GM21528 (cell line): ENCODE results near the gene AHRR.

Experiments used
- ATAC-seq: cut with Tn5 transposase; IDR thresholded peaks from one replicate; pipeline ENCODE4 v1.9.1; 2021; ENCODE audit warnings: mild to moderate bottlenecking, moderate library complexity; ENCODE audit not compliant: unreplicated experiment, low FRiP score

AHRR gene

GRCh38 chr5:318931-319601 lies 2.4 kb upstream of the AHRR start:
- ATAC-seq, result no peak

DNA sequence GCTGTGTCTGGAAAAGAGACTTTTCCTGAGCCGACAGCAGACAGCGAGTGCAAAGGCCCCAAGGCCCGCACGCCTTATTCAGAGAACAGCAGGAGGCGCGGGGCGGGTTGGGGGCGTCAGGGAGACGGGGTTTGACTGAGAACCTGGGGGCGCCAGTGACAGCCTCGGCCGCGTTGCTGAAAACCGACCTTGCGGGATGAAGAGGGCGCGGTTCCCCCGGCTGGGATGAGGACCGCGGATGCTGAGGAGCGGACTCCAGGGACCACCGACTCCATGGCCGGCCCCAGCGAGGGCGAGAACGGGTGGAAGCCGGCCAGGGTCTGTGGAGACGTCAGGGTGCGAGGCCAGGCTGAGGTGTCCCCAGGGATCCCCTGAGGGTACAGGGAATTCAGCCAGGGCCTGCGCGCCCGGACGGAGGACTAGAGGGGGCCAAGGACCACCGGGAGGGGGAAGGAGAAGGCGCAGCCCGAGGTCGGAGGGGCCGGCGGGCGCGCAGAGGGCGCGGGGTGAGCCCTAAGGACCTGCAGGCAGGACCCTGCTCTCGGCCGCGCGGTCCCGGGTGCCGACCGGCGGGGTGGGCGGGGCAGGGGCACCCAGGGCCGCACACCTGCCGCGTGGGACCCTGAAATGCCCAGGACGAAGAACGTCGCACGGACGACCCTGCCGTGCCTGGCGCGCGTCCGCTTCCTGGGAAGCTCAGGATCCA lies 837 bp upstream of the AHRR start:
- ATAC-seq, result peak; percentile 4

DNA sequence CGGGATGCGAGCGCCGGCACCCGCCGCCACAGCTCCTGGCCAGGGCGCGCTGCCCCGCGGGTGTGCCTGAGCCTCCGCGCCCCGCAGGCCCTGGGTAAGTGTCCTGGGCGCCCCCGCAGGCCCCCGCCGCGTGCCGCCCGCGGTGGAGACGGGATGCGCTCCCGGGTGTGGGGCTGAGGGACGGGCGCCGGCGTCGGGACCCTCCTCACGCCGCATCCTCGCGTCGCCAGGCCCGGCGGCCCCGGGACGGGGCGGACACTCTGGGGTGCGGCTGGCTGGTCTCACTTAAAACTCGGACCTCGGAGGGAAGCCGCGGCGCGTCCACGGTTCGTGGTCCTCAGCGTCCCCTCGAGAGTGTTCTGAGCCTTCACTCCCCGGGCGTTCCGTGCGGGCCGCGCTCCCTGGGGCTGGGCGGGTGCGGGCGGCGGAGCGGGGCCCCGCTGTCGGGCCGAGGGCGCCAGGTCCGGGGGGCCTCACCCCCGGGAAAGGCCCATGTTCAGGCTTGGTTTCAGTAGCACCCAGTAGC lies 275 bp downstream of the AHRR start:
- ATAC-seq, result peak; percentile 18

GRCh38 chr5:322281-322941 lies 897 bp downstream of the AHRR start:
- ATAC-seq, result peak; percentile 18

DNA sequence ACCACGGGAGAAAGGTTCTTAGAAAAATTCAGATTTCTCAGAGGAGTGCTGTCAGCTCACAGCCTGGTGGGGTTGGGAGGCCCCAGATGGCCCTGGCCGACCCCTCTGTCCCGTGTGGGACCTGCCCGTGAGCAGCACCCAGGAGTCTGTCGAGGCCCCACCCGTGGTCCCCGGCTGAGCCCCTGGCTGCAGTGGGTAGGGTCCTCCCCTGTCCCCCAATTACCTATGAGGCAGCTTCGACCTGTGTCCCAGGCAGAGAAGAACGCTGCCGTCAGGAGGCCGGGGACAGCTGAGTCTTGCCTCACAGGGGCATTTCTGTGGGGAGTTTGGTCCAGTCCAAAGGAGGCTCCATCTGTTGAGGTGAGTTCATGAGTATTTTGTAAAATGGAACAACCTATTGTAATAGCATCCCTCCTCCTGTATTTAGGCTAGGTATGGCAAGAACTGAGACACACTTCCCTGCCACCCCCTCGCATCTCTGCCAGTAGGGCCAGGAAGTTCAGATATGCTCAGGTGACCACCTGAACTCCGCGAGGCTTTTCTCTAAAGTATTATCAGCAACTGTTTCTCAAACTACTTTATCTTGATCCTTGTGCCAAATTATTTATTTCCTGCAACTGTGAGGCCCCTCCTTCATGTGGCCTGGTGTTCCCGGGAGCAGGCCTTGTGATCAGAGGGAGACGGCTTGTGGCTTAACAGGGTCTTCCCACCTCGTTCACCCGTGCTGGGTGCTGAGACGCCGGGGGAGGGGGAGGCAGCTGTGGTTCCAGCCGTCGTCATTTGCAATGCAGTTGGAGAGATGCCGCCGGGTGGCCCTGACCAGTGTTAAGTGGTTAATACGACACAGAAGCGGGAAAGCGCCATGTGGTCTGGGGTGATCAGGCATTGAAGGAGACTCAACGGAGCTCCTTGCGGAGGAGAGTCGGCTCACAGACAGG lies 1.7 kb downstream of the AHRR start:
- ATAC-seq, result no peak

DNA sequence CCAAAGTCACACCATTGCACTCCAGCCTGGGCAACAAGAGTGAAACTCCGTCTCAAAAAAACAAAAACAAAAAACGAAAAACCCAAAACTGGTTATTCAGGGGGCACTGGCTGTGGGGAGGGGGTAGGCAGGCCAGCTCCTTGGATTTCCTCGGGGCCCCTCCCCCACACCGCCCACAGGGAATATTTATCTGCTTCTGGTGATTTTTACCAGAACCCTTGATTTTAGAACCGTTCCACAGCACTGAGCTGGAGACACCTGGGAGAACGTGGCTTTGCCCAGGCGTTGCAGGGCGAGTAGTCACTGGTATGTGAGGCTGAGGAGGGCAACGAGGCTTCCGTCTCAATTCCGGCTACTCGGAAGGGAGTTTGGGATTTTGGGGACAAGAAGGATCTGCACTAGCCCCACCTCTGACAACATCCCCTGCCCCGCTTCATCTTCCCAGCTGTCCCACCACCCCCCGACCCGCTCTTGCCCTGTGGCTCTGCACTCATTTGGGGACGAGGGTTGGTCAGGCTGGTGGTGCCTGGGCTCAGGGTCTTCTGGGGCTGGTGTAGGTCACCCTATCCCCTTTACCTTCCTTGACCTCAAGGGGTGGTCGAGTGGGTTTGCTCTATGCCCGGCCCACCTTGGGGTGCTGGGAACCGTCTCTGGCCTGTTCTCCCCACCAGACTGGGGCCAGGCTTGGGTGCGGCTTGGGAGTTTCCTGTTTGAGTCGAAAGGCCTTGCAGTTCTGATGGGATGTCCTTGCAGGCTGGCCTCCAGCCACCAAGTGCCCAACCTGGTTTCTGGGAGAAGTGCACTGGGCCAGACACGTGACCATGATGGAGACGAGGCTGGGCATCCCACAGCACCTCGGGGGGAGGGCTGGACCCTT lies 3.5 kb downstream of the AHRR start:
- no peak for ATAC-seq

DNA sequence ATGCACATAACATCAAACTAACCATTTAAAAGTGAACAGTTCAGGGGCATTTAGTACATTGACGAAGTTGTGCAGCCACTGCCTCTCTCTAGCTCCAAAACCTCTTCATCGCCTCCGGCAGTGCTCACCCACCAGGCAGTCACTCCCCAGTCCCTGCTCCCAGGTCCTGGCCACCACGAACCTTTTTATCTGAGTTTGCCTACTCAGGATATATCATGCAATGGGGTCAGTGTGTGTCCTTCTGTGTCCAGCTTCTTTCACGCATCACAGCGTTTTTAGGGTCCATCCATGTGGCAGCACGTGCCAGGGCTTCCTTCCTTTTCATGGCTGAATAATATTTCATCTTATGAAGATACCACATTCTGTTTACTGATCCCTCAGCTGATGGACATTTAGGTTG lies 4.6 kb downstream of the AHRR start:
- ATAC-seq, result no peak

DNA sequence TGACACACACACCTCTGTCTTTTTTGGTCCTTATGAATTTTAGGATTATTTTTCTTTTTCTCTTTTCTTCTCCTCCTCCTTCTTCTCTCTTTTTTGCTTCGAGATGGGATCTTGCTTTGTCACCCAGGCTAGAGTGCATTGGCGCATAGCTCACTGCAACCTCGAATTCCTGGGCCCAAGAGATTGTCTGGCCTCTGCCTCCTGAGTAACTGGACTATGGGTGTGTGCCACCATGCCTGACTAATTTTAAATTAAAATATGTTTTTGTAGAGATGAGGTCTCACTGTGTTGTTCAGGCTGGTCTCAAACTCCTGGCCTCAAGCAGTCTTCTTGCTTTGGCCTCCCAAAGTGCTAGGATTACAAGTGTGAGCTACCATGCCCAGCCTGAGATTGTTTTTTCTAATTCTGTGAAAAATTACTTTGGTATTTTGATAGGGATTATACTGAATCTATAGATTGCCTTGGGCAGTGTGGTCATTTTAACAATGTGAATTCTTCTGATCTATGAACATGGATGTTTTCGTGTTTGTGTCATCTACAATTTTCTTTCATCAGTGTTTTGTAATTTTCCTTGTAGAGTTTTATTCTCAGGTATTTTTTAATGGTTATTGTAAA lies 7.7 kb downstream of the AHRR start:
- no peak for ATAC-seq

GRCh38 chr5:329768-330167 lies 8.3 kb downstream of the AHRR start:
- ATAC-seq, result no peak

GRCh38 chr5:332843-333242 lies 11.3 kb downstream of the AHRR start:
- no peak for ATAC-seq

GRCh38 chr5:333945-334344 lies 12.4 kb downstream of the AHRR start:
- no peak for ATAC-seq

- no peak for ATAC-seq
These were observed 13.6 kb downstream of the AHRR start for GRCh38 chr5:334903-335739.

- ATAC-seq, result no peak
These were observed 14.2 kb downstream of the AHRR start for GRCh38 chr5:335740-336038.

- ATAC-seq, result no peak
These were observed 16.1 kb downstream of the AHRR start for GRCh38 chr5:337563-338130.

GRCh38 chr5:342501-343460 lies 21.3 kb downstream of the AHRR start:
- no peak for ATAC-seq

DNA sequence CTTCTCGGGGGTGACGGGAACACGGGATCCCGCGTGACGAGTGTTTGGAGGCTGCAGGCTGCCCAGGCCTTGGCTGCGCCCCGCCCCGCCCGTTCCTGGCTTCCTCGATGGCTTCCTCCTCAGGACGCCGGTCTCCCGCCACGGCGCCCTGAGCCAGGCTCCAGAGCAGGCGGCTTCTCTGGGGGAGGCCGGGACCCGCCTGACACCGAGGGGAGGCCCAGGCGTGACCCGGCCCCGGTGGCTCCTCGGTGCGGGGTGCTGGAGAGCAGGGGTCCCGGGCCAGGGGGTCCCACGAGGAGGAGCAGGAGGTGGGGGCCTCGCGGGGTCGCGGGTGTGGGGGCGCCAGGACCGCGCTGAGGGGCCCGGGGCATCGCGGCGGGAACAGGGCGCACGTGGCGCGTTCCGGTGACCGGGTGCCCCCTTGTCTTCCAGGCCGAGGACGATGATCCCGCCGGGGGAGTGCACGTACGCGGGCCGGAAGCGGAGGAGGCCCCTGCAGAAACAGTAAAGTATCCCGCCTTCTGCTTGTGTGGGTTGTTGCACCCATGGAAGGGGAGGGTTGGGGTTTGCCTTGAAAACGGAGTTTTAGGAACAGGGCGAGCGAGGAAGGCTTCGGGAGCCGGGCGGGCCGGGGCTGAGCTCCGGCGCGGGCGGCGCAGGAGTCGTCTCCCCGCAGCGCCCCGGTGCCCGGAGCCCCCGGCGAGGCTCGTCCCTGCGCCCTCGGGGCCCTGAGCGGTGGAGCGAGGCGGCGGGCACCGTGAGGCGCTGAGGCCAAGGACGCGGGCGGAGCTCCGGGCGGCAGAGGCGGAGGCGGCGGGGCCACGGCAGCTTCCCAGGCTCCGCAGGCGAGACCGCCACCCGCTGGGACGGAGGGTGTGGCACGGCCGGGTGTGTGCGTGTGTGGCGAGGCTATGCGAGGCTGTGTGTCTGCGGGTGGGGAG lies 22.2 kb downstream of the AHRR start:
- ATAC-seq, result peak; percentile 54
